Testis (tissue), 3 donors: ENCODE data around the gene TCF4. TPM values are rescaled to one million over a fixed set of nuclear protein-coding genes. Genes with fewer than 3 reads are reported as not detected.
A peak's percentile ranks its signal among the peaks of the same experiment; 100 is the strongest.

Source experiments
- DNase-seq: peaks from one replicate; pipeline ENCODE4 v3.0.0-alpha.2; 2019
- H3K27ac ChIP-seq, 2 donors: fragments of 200-600 bp; sonication (generic); one replicate each; pipeline ENCODE4 v1.5.1; 2019
- H3K27me3 ChIP-seq: fragments of 200-600 bp; sonication (generic); one replicate; pipeline ENCODE4 v1.5.1; 2019
- H3K36me3 ChIP-seq: fragments of 200-600 bp; sonication (generic); one replicate; pipeline ENCODE4 v1.5.1; 2017; ENCODE audit warnings: low read depth; ENCODE audit errors: missing control alignments
- H3K4me1 ChIP-seq: fragments of 200-600 bp; sonication (generic); one replicate; pipeline ENCODE4 v1.5.1; 2019
- H3K4me3 ChIP-seq, 2 donors: fragments of 200-600 bp; sonication (generic); one replicate each; pipeline ENCODE4 v1.5.1; 2017 to 2019
- H3K9me3 ChIP-seq: fragments of 200-600 bp; sonication (generic); one replicate; pipeline ENCODE4 v1.5.1; 2017
- CTCF ChIP-seq, 3 experiments: fragments of 450-650 bp in 2 of 3; fragments of 200-600 bp in 1 of 3; sonication (generic) in 1 of 3; IDR thresholded peaks; one replicate each; pipeline ENCODE4 v1.5.1; 2016 to 2019; ENCODE audit warnings: antibody characterized with exemption in 3 of 3, mild to moderate bottlenecking in 2 of 3, moderate library complexity in 1 of 3
- POLR2A ChIP-seq: fragments of 450-650 bp; IDR thresholded peaks from one replicate; pipeline ENCODE4 v1.6.1; 2017; ENCODE audit warnings: antibody characterized with exemption, mild to moderate bottlenecking, moderate library complexity
- WGBS, 2 donors: methylation state at CpG; one replicate each; pipeline ENCODE4 v1.1.5; 2018; 5-methylcytosine and 5-hydroxymethylcytosine counted together
- intact Hi-C: fragments of 100-400 bp; cut with DNase I; formaldehyde crosslinking; loops from one replicate; pipeline ENCODE4 v1.15.1; 2023; ENCODE audit warnings: low total_unique reads
- polyA plus RNA-seq: library from polyadenylated mRNA; stranded (reverse); fragments of 350-450 nt; fragmentation: Illumina TruSeq; extraction: RNeasy Lipid Tissue Mini Kit (QIAGEN cat#74804); gene quantifications from one replicate; pipeline ENCODE4 v1.2.3, GENCODE V29; 2014; ENCODE audit warnings: low read depth, low replicate concordance; ENCODE audit not compliant: insufficient read depth
- total RNA-seq, 2 donors: library from RNA; depleted of rRNA; stranded (reverse); fragments of >200 nt; gene quantifications; one replicate each; pipeline ENCODE4 v1.2.3, GENCODE V29; 2016

Gene TCF4
- total and polyA plus RNA-seq, 3 donors from 2014 or later: 50.8 to 122 (median 110) TPM

DNA sequence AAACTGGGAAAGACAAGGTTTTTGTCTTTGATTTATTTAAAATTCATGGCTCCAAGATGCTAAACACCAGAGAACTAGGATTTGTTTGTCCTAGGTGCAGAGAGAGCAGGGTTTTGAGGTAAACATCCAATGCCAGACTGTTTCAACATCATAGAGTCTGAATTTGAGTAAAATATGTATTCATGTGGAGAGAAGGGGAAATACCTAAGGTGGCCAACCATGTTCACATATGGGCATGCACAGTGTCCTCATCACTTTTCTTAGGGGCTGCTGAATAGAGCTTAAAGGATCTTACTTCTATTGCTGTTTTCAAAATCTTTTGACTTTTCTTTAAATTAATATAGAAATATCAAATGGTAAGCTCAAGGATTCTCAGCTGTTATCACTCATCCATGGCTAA lies 341.7 kb downstream of the TCF4 start:
- Histone ChIP-seq H3K4me3 (no peak overlapping the region), H3K9me3 (no peaks in the 10 kb centered on the region), H3K27ac (no peak overlapping the region), H3K36me3 (no peaks in the 10 kb centered on the region), H3K4me1 (peaks cover 11% of the 10 kb centered on the region), H3K27me3 (no peaks in the 10 kb centered on the region)
- DNase-seq: no peak
- intact Hi-C loops: no loop called here
- TF ChIP-seq CTCF (IDR thresholded peaks at IDR 0.05): no peak
- no peak for TF ChIP-seq POLR2A

GRCh38 chr18:55245211-55245614 lies 342.8 kb downstream of the TCF4 start:
- Histone ChIP-seq H3K27me3 (no peaks in the 10 kb centered on the region), H3K4me3 (no peak overlapping the region), H3K36me3 (no peaks in the 10 kb centered on the region), H3K9me3 (no peaks in the 10 kb centered on the region), H3K4me1 (peaks cover 7% of the 10 kb centered on the region), H3K27ac (no peak overlapping the region)
- no peak for DNase-seq
- intact Hi-C loops: no loop called here
- 70 to 77% methylated on average over 4 of the region's 4 CpGs for WGBS, 2 donors
- TF ChIP-seq CTCF (IDR thresholded peaks at IDR 0.05): no peak
- no peak for TF ChIP-seq POLR2A

GRCh38 chr18:55244546-55244945 lies 343.4 kb downstream of the TCF4 start:
- Histone ChIP-seq H3K9me3 (no peaks in the 10 kb centered on the region), H3K36me3 (no peaks in the 10 kb centered on the region), H3K4me1 (peaks cover 13% of the 10 kb centered on the region), H3K4me3 (no peak overlapping the region), H3K27ac (peak overlapping the region in 1 of 2 donors; percentile 46), H3K27me3 (no peaks in the 10 kb centered on the region)
- DNase-seq: no peak
- TF ChIP-seq CTCF (IDR thresholded peaks at IDR 0.05) (no peak), POLR2A (no peak)
- intact Hi-C loops: no loop called here
- 56 to 58% methylated on average over 5 of the region's 5 CpGs for WGBS, 2 donors

DNA sequence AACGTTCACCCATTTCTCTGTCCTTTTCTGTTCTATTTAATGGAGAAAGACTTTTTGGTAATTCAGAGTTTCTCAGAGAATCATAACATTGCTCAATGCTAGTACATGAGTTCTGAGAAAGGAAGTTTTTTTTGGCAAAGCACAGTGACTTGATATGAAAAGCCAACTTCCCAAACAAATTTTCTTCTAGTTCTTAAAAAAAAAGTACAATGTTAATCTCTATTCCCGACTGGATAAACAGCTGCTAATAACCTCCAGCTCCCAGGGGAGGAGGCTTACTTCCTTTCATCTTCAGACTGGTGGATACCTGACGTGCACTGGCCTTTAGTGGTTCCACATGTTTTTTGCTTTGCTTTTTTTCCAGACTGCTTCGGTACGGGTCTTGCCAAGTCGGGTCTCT lies 344.1 kb downstream of the TCF4 start:
- WGBS, 2 donors: 33 to 38% methylated on average over 6 of the region's 6 CpGs
- intact Hi-C loops: no loop called here
- no peaks in the 10 kb centered on the region for H3K36me3 ChIP-seq
- peaks cover 13% of the 10 kb centered on the region for H3K4me1 ChIP-seq
- no peaks in the 10 kb centered on the region for H3K27me3 ChIP-seq
- no peaks in the 10 kb centered on the region for H3K9me3 ChIP-seq
- peak overlapping the region in 1 of 2 donors; percentile 46 for H3K27ac ChIP-seq
- TF ChIP-seq CTCF (IDR thresholded peaks at IDR 0.05) (no peak), POLR2A (no peak)
- H3K4me3 ChIP-seq: no peak overlapping the region
- DNase-seq: no peak

DNA sequence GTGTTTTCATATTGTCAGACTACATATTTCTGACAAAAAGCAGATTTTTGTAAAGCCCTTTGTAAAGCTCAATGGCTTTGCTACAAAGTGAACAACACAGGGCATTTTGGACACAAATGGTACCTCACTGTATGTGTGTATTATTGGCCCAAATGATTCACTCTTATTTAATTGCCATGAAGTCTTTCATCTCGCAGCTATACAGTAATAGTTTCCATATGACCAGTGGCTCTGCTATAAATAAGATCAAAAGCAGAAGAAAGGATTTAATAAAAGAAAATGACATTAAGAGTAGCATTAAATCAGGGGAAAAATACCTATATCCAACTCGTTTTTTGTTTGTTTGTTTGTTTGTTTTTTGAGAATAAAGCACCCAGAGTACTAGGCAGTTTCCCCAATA lies 344.7 kb downstream of the TCF4 start:
- WGBS, 2 donors: 67 to 84% methylated on average over 2 of the region's 2 CpGs

More for the DNA sequence above, 344.7 kb downstream of the TCF4 start:
- Histone ChIP-seq H3K9me3 (no peaks in the 10 kb centered on the region), H3K27ac (no peak overlapping the region), H3K36me3 (no peaks in the 10 kb centered on the region), H3K4me1 (peaks cover 13% of the 10 kb centered on the region), H3K27me3 (no peaks in the 10 kb centered on the region), H3K4me3 (no peak overlapping the region)
- intact Hi-C loops: no loop called here
- no peak for DNase-seq
- TF ChIP-seq POLR2A: no peak
- no peak for TF ChIP-seq CTCF (IDR thresholded peaks at IDR 0.05)
